NOMO-1 (cell line): ENCODE results near the gene DTNBP1.

Experiments
- DNase-seq, 2 experiments: peaks; one replicate each; lab custom pipeline; 2025; ENCODE audit not compliant: unreplicated experiment in 2 of 2; lab: John Stamatoyannopoulos, UW

DTNBP1 gene, protein sequence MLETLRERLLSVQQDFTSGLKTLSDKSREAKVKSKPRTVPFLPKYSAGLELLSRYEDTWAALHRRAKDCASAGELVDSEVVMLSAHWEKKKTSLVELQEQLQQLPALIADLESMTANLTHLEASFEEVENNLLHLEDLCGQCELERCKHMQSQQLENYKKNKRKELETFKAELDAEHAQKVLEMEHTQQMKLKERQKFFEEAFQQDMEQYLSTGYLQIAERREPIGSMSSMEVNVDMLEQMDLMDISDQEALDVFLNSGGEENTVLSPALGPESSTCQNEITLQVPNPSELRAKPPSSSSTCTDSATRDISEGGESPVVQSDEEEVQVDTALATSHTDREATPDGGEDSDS

DNA sequence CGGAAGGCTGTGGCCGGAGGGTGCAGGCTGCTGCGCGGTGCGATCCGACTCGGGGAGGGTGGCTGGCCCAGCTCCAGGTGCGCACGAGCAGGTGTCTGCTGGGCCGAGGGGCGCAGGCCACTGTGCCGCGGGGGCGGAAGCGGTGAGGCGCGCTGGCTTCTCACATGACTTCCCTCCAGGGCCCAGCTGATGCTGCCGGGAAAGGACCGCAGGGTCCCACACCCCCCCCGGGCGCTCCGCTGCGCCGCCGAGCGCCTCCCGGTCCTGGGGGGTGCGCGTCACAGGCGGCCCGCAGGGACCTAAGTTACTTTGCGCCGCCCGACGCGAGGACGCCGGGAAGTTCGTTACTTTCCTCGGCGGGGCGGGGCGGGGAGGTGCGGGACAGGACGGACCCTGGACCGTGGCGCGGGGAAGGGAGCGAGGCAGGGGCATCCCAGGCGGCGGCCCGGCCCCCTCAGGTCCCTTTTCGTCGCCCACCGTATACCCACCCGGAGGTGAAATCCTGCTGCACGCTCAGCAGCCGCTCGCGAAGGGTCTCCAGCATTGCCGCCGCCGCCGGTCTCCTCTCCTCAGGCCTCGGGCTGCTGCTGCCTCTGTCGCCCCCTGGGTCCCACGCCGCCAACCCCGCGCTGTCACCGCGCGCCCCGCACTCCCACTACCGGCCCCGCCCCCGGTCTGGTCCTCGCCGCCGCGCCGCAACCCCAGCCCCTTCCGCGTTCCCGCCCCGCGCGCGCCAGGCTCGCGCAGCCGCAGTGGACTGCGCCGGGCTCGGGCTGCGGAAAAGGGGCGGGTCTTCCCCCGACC, at the start of gene DTNBP1:
Gene DTNBP1 (minus strand): TSS at position 703 of the 804 bp plus-strand sequence. CDS start 159 bp downstream, at position 544.
- peak; percentile 67 to 85 for DNase-seq

GRCh38 chr6:15709651-15710269, 46.9 kb upstream of the DTNBP1 start:
- peak in 1 of 2 experiments; percentile 29 for DNase-seq

DNA sequence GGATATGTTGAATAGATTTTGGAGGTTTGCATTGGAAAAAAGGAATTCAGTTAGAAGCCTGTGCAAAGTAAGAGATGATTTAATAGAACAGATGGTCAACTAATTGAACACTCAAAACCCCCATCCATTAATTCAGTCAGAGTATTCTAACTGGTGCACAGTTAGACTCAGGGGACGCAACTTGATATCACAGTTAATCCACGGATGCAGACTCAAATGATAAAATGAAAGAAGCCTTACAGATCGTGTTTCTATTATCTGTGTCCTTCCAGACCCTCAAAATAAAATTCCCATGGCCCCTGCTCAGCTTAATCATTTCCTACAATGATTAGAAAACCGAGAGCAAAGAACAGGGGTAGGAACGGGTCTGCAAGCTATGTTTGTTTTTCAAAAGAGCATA, 45.4 kb upstream of the DTNBP1 start:
- no peak for DNase-seq

DNA sequence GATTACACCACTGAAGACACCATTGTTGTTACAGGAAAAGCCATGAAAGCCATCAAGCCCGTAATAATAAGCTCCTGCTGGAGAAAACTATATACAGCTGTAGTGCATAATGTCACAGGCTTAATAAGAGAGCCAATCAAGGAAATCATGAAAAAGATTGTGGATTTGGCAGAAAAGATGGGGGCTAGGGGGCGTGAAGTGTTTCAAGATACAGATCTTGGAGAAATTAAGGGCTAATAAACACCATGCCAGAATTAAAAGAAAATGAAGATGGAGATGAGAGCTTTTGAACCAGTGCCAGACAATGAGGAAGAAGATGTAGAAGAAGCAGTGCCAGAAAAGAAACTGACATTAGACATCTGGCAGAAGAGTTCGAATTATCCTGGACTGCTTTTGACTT, 43.2 kb upstream of the DTNBP1 start:
- DNase-seq: no peak

GRCh38 chr6:15698471-15698870, 35.6 kb upstream of the DTNBP1 start:
- DNase-seq: no peak

DNA sequence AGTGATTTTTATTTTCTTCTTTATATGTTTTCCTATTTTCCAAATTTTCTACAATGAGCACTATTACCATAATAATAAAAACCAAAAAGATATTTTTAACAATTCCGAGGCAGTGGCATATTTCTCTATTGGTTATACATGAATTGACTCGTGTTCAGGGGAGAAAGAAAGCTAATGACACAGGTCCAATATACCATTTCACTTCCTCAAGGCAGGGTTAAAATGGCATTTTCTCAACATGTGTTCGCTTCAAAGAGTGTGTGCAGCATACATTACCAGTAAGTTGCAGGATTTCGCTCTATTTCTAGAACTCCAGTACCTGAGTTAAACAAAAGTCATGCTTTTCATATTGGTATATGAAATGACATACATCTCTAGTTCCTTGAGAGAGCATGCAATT, 35.1 kb upstream of the DTNBP1 start:
- no peak for DNase-seq

GRCh38 chr6:15691250-15691869, 28.5 kb upstream of the DTNBP1 start:
- peak; percentile 93 for DNase-seq

DNA sequence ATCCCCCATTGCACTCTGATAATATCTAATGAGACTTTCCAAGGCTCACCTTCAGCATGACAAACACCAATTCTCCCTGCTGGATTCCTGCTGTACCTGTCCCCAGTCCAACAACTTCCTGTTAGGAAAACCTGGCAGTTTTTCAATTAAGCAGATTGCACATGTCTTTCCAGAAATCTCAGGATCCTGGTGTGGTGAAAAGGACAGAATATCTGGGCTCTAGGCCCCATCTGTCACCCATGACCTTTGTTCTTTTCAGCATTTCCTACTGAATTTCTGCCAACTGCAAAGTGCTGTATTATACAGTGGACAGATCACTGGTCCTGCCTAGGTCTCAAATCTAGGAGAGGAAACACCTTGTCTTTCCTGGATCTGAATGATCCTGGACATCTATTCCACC, 27.7 kb upstream of the DTNBP1 start:
- no peak for DNase-seq

GRCh38 chr6:15689586-15690482, 27.0 kb upstream of the DTNBP1 start:
- peak in 1 of 2 experiments; percentile 52 for DNase-seq

GRCh38 chr6:15685619-15686018, 22.8 kb upstream of the DTNBP1 start:
- DNase-seq: no peak

GRCh38 chr6:15682965-15683822, 20.4 kb upstream of the DTNBP1 start:
- DNase-seq: peak; percentile 70 to 94

DNA sequence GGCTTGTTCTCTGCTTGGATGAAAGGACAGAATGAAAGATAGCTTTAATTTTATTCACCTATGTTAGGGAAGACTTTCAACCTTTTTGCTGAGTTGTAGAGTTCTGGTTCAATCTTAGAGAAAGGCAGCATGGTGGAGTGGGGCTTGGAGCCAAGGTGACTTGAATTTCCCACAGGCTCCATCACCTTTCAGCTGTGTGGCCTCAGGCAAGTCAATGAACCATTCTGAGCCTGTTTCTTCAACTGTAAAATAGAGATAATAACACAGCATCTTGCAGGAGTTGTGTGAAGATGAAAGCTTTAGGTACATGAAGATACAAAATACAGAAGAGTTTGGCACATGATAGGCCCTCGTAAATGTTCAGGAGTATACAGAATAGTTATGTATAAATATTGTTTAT, 19.1 kb upstream of the DTNBP1 start:
- DNase-seq: no peak

GRCh38 chr6:15678514-15678913, 15.7 kb upstream of the DTNBP1 start:
- no peak for DNase-seq

- no peak for DNase-seq
Observed at GRCh38 chr6:15677822-15678221, 15.0 kb upstream of the DTNBP1 start.

- DNase-seq: peak in 1 of 2 experiments; percentile 69
Observed at GRCh38 chr6:15675536-15676220, 12.8 kb upstream of the DTNBP1 start.

DNA sequence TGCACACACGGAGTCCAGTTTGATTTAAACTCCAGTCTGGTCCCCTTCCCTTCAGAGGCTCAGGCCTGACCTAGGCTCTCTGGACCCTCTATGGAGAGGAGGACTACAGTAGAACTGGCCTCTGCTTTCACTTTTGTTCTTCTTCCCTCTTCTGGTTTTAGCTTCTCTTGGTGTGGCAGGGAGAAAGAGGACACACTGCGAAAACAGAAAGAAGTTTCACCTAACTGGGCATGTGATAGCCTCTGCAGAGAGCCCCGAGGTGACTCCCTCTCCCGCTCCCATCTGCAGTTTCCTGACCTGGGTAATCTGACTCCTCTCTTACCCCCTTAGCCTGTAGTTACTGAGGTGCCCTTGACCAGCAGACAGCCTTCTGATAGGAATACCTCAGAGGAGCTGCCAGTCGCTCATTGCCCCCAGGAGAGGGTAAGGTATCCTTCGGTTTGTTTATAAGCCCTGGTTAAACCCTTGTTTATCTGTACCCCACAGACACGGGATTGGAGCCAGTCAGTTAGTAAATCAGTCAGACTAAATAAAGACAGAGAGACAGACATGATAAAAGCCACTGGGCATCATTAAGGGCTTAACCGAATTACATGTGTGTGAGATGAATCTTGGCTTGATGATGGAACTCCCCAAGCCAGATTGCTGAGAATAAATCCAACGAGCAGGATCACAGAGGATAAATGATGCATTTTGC, 12.0 kb upstream of the DTNBP1 start:
- peak in 1 of 2 experiments; percentile 41 for DNase-seq

DNA sequence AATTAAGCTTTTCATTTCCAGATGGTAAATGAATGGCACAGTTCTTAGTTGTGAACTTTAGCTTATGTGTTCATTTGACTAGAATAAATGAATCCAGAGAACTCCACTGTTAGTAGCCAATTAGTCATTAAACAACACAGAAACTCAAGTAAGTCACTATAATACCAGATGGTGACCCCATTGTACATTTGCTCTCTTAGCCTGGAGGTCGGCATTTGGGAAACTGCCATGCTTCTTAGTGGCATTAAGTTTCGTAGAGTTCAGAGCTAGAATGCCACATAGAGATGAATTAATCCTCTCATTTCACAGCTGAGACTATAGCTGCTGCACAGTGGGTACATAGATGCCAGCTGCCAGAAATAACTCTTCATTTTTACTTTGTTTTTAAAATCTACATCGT, 10.8 kb upstream of the DTNBP1 start:
- DNase-seq: no peak

DNA sequence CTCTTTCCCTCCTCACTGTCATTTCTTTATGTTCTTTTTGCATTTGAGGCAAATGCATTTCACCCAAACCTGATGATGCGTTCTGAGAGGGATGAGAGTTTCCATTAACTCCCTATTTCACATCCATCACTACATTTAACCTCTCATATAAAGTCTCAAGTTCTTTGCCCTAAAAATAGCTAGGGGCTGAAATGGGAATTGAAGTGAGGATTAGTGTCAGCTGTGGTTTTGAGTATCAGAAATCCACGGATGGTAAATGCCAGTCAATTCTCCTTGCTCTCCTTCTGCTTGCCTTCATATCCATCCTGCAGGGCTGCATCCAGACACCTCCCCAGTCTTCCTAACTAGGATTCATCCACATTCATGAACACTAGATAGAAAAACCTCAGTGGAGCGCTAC, 10.0 kb upstream of the DTNBP1 start:
- DNase-seq: no peak
